Lower leg skin (tissue), 3 donors: ENCODE measurements around the gene REV3L.

Experiments used
- POLR2A ChIP-seq, 2 donors: fragments of 450-650 bp; IDR thresholded peaks; one replicate each; pipeline ENCODE4 v1.6.1; 2016 to 2017; ENCODE audit warnings: antibody characterized with exemption in 2 of 2, mild to moderate bottlenecking in 1 of 2, moderate library complexity in 1 of 2
- TF ChIP-seq, protein P1 (sequence below), 3 donors: fragments of 450-650 bp; IDR thresholded peaks; one replicate each; pipeline ENCODE4 v1.5.1; 2016; ENCODE audit warnings: antibody characterized with exemption in 3 of 3, mild to moderate bottlenecking in 3 of 3, moderate library complexity in 2 of 3

DNA sequence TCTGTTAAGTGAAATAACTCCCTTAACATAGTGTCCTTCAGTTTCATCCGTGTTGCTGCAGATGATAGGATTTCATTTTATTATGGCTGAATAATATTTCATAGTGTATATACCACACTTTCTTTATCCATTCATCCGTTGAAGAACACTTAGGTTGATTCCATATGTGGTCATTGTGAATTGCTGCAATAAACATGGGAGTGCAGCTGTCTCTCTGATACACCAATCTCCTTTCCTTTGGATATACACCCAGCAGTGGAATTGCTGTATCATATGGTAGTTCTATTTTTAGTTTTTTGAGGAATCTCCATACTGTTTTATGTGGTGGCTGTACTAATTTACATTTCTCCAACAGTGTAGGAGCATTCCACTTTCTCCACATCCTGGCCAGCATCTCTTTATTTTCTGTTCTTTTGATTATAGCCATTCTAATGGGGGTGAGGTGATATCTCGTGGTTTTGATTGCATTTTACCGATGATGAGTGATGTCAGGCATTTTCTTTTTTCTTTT, 202.5 kb downstream of the REV3L start:
- TF ChIP-seq, protein P1, sequence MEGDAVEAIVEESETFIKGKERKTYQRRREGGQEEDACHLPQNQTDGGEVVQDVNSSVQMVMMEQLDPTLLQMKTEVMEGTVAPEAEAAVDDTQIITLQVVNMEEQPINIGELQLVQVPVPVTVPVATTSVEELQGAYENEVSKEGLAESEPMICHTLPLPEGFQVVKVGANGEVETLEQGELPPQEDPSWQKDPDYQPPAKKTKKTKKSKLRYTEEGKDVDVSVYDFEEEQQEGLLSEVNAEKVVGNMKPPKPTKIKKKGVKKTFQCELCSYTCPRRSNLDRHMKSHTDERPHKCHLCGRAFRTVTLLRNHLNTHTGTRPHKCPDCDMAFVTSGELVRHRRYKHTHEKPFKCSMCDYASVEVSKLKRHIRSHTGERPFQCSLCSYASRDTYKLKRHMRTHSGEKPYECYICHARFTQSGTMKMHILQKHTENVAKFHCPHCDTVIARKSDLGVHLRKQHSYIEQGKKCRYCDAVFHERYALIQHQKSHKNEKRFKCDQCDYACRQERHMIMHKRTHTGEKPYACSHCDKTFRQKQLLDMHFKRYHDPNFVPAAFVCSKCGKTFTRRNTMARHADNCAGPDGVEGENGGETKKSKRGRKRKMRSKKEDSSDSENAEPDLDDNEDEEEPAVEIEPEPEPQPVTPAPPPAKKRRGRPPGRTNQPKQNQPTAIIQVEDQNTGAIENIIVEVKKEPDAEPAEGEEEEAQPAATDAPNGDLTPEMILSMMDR (IDR thresholded peaks at IDR 0.05): no peak
- no peak for TF ChIP-seq POLR2A (IDR thresholded peaks at IDR 0.05)
